A549 treated with Hydrocortisone at 1 μM for 4 hours (cell line): Measurements from ENCODE around the gene PCDHGC4. TPM values are rescaled to one million over a fixed set of nuclear protein-coding genes. Genes with fewer than 3 reads are reported as not detected.

Experiments used
- total RNA-seq: library from RNA; stranded (reverse); fragments of 200-300 nt; extraction: Qiagen RNA extraction; gene quantifications from 5 replicates; pipeline ENCODE4 v1.2.3, GENCODE V29; 2022

PCDHGC4 gene
- total RNA-seq = not detected in 5 replicates

DNA sequence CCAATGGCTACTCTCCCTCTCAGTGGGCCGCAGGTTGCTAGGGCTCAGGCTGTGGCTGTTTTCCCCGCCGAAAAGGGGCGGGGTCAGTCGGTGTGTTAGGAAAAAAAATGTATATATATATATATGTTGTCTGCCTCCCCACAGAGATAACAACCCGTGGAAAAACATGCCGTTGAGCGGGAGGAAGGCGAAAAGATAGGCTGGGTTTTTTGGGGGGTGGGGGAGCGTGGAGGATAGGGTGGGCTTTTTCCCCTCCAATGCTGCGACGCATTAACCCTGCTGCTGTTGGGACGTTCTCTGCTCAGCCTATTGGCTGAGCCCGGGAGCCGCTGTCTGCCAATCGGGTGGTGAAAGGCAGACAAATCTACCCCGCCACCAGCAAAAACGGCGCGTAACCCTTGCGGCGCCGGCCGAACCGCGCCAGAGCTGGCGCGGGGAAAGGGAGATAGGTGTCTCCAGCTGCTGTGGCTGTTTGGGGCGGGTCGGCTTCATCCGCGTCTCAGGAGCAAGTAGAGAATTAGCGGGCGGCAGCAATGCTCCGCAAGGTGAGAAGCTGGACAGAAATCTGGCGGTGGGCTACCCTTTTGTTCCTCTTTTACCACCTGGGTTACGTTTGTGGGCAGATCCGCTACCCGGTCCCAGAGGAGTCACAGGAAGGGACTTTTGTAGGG, at the start of gene PCDHGC4:
TSS of gene PCDHGC4 (plus strand) at position 390 of the 671 bp plus-strand sequence. CDS start at position 534, 144 bp downstream.

DNA sequence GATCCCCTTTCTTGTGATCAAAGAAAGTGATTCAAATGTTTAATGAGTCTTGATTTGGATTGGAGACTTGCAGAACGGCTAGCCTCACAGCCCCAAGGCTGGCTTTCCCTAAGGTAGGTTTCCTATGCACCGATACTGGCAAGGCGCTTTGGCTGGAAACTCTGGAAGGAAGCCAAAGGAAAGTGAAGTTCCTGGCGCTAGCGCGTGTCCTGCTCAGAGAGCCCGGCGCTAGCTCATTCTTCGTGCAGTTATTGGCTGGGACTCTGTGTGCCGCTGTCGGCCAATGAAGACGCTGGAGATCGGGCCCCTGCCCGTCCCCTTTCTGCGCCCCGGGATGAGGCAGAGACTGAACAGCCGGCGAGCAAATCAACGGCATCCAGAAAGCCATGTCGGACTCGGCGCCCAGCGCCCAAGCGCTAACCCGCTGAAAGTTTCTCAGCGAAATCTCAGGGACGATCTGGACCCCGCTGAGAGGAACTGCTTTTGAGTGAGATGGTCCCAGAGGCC, 9.2 kb upstream of the PCDHGC4 start, which contains the start of gene PCDHGC3:
TSS of gene PCDHGC3 (plus strand) at position 342 of the 507 bp plus-strand sequence. CDS start at position 493, 151 bp downstream.

GRCh38 chr5:141488591-141489561, 4.0 kb downstream of the PCDHGC4 start, which contains the start of gene PCDHGC5:
Gene PCDHGC5, plus strand, starts transcription at chr5:141489081. Its CDS starts 160 bp downstream, at chr5:141489241.

Other genes with a start within 250 kb of the PCDHGC4 start
- 0.03 to 0.14 TPM (median 0.06 TPM) in 5 replicates for gene PCDHB15, start 239.6 kb upstream of the PCDHGC4 start, total RNA-seq
- gene SLC25A2, start 181.0 kb upstream of the PCDHGC4 start, total RNA-seq = not detected in 5 replicates
- 60.4 to 85.3 TPM (median 69.6 TPM) in 5 replicates for gene TAF7, start 164.2 kb upstream of the PCDHGC4 start, total RNA-seq
- gene PCDHGA1, start 154.5 kb upstream of the PCDHGC4 start, total RNA-seq = 0.22 to 0.38 TPM (median 0.31 TPM) in 5 replicates
- 0.54 to 0.91 TPM (median 0.62 TPM) in 5 replicates for gene PCDHGA2, start 146.3 kb upstream of the PCDHGC4 start, total RNA-seq
- not detected in 5 replicates for gene PCDHGA3, start 141.2 kb upstream of the PCDHGC4 start, total RNA-seq
- 1.3 to 2.2 TPM (median 1.6 TPM) in 5 replicates for gene PCDHGB1, start 134.9 kb upstream of the PCDHGC4 start, total RNA-seq
- gene PCDHGA4, start 130.0 kb upstream of the PCDHGC4 start, total RNA-seq = 0.06 to 0.16 TPM (median 0.12 TPM) in 4 of 5 replicates, not detected in the other
- 0.05 to 0.13 TPM (median 0.11 TPM) in 4 of 5 replicates, not detected in the other for gene PCDHGB2, start 125.0 kb upstream of the PCDHGC4 start, total RNA-seq
- gene PCDHGA5, start 120.9 kb upstream of the PCDHGC4 start, total RNA-seq = 0.10 to 0.23 TPM (median 0.13 TPM) in 5 replicates
- gene PCDHGB3, start 114.8 kb upstream of the PCDHGC4 start, total RNA-seq = 0.20 to 0.25 TPM (median 0.21 TPM) in 5 replicates
- 0.14 to 0.26 TPM (median 0.20 TPM) in 5 replicates for gene PCDHGA6, start 111.1 kb upstream of the PCDHGC4 start, total RNA-seq
- gene PCDHGA7, start 102.3 kb upstream of the PCDHGC4 start, total RNA-seq = 0.57 to 1.2 TPM (median 0.76 TPM) in 5 replicates
- gene PCDHGB4, start 97.3 kb upstream of the PCDHGC4 start, total RNA-seq = 0.56 to 1.1 TPM (median 0.85 TPM) in 5 replicates
- 0.02 to 0.05 TPM (median 0.05 TPM) in 3 of 5 replicates, not detected in the others for gene PCDHGA8, start 92.4 kb upstream of the PCDHGC4 start, total RNA-seq
- gene PCDHGB5, start 87.1 kb upstream of the PCDHGC4 start, total RNA-seq = 2.0 to 2.6 TPM (median 2.3 TPM) in 5 replicates
- gene PCDHGA9, start 82.3 kb upstream of the PCDHGC4 start, total RNA-seq = 0.05 to 0.07 TPM (median 0.07 TPM) in 4 of 5 replicates, not detected in the other
- 0.05 to 0.18 TPM (median 0.10 TPM) in 5 replicates for gene PCDHGB6, start 77.0 kb upstream of the PCDHGC4 start, total RNA-seq
- 0.02 to 0.03 TPM (median 0.02 TPM) in 3 of 5 replicates, not detected in the others for gene PCDHGA10, start 72.0 kb upstream of the PCDHGC4 start, total RNA-seq
- 0.02 to 0.08 TPM (median 0.07 TPM) in 5 replicates for gene PCDHGB7, start 67.4 kb upstream of the PCDHGC4 start, total RNA-seq
- 0.02 to 0.06 TPM (median 0.02 TPM) in 3 of 5 replicates, not detected in the others for gene PCDHGA11, start 64.0 kb upstream of the PCDHGC4 start, total RNA-seq
- 0.03 TPM in 2 of 5 replicates, not detected in the others for gene PCDHGA12, start 54.5 kb upstream of the PCDHGC4 start, total RNA-seq
- 5.3 to 6.9 TPM (median 6.2 TPM) in 5 replicates for gene PCDHGC3, start 9.1 kb upstream of the PCDHGC4 start, total RNA-seq
- 0.02 TPM in 1 of 5 replicates, not detected in the others for gene PCDHGC5, start 4.1 kb downstream of the PCDHGC4 start, total RNA-seq
- gene DIAPH1, start 134.0 kb downstream of the PCDHGC4 start, total RNA-seq = 94.5 to 109 TPM (median 96.9 TPM) in 5 replicates
- gene HDAC3, start 151.8 kb downstream of the PCDHGC4 start, total RNA-seq = 47.2 to 51.9 TPM (median 48.5 TPM) in 5 replicates
- 3.7 to 5.0 TPM (median 4.3 TPM) in 5 replicates for gene RELL2, start 152.0 kb downstream of the PCDHGC4 start, total RNA-seq
- 6.0 to 11.1 TPM (median 8.8 TPM) in 5 replicates for gene FCHSD1, start 166.4 kb downstream of the PCDHGC4 start, total RNA-seq
- gene ARAP3, start 197.2 kb downstream of the PCDHGC4 start, total RNA-seq = 4.0 to 4.6 TPM (median 4.2 TPM) in 5 replicates